ENCODE measurements around the gene SLC25A19. TPM values are rescaled to one million over a fixed set of nuclear protein-coding genes. Genes with fewer than 3 reads are reported as not detected.

SLC25A19 gene
- total and polyA plus RNA-seq, 2 experiments from 2014 or later: 17.9 to 22.4 TPM

DNA sequence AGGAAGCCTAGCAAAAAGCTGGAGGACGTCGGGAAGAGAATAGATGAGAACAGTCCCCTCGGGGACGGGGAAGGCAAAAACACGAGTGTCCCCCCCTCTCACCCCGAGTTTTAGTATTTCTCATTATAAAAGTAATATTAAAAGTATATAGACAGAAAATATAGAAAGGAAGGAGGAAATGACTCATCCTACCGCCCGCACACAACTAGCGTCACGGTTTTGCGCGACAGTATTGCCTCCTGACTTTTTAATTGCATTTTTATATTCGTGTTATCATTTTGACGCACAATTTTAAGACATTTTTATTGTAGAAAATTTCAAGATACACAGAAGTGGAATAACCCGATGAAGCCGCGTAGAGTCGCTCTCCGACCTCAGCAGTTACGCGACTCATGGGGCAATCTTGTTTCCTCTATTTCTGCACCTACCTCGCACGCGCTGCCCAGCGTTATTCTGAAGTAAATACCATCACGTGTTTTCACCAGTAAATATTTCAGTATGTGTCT lies 652 bp upstream of the SLC25A19 start (continued):
- TF ChIP-seq, protein P1, sequence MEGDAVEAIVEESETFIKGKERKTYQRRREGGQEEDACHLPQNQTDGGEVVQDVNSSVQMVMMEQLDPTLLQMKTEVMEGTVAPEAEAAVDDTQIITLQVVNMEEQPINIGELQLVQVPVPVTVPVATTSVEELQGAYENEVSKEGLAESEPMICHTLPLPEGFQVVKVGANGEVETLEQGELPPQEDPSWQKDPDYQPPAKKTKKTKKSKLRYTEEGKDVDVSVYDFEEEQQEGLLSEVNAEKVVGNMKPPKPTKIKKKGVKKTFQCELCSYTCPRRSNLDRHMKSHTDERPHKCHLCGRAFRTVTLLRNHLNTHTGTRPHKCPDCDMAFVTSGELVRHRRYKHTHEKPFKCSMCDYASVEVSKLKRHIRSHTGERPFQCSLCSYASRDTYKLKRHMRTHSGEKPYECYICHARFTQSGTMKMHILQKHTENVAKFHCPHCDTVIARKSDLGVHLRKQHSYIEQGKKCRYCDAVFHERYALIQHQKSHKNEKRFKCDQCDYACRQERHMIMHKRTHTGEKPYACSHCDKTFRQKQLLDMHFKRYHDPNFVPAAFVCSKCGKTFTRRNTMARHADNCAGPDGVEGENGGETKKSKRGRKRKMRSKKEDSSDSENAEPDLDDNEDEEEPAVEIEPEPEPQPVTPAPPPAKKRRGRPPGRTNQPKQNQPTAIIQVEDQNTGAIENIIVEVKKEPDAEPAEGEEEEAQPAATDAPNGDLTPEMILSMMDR (conservative IDR thresholded peaks at IDR 0.05; ENCODE audit: low read depth in 2 of 2): peak in 1 of 2 experiments; percentile 56; a peak in 3 of 4 replicates

DNA sequence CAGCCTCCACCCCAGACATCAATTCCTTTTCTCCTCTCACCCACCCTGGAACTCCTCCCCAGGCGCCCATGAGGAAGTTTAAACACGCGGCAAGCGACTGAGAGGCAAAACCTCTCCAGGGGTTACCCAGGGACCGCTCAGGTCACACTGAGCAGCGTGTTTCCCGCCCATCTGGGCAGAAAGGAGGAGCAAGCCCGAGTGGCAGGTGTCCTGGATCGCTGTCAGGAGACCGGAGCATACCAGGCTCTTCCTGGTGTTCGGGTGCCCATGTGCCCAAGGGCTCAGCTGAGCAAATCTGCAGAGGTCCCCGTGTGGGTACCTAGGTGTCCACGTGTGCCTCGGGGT lies 491 bp downstream of the SLC25A19 start:
- peaks cover 5% of the 10 kb centered on the region for H3K4me1 ChIP-seq (ENCODE audit: insufficient read depth)
- Mint-ChIP-seq H3K27me3 (ENCODE audit: insufficient read depth, low read depth, poor library complexity) (peaks cover 6% of the 10 kb centered on the region), H3K36me3 (ENCODE audit: low read depth) (peaks cover 15% of the 10 kb centered on the region; the same call in 2 of the 3 replicates), H3K4me3 (peak overlapping the region; percentile 89), H3K4me1 (peaks cover 4% of the 10 kb centered on the region), H3K27ac (no peak overlapping the region), H3K9me3 (no peaks in the 10 kb centered on the region)
- ATAC-seq (peak; percentile 59), DNase-seq (ENCODE audit: low spot score) (peak; percentile 72)
- H3K36me3 ChIP-seq (ENCODE audit: insufficient read depth): no peaks in the 10 kb centered on the region
- no peaks in the 10 kb centered on the region for H3K9me2 ChIP-seq (ENCODE audit: insufficient read depth)
- 0 out of 2 replicates have a peak overlapping the region, but pooled peaks have one; percentile 4 for H3K27ac ChIP-seq (ENCODE audit: low read depth)
- H3K79me2 ChIP-seq (replicated peaks; ENCODE audit: insufficient read depth): peaks cover 6% of the 10 kb centered on the region
- H3F3A ChIP-seq (replicated peaks; ENCODE audit: low read depth): peaks cover 7% of the 10 kb centered on the region; the same call in 1 of the 2 replicates
- H2AFZ ChIP-seq: peak overlapping the region; percentile 97
- H4K20me1 ChIP-seq (replicated peaks; ENCODE audit: insufficient read depth): no peaks in the 10 kb centered on the region
- peak overlapping the region; percentile 89 for H3K4me2 ChIP-seq
- peak overlapping the region; percentile 88 for H3K4me3 ChIP-seq
- no peaks in the 10 kb centered on the region for H3K27me3 ChIP-seq (ENCODE audit: insufficient read depth)
- TF ChIP-seq JUNB (IDR thresholded peaks at IDR 0.05; ENCODE audit: unreplicated experiment): no peak
- TF ChIP-seq NANOG (IDR thresholded peaks at IDR 0.05; ENCODE audit: borderline replicate concordance): no peak
- TF ChIP-seq EZH2phosphoT487 (IDR thresholded peaks at IDR 0.05; ENCODE audit: unreplicated experiment): no peak
- no peak for TF ChIP-seq EZH2 (IDR thresholded peaks at IDR 0.05; ENCODE audit: low read depth, unreplicated experiment)
- TF ChIP-seq, protein P1 (conservative IDR thresholded peaks at IDR 0.05; ENCODE audit: low read depth in 2 of 2): no peak
- TF ChIP-seq STAT1 (IDR thresholded peaks at IDR 0.05; ENCODE audit: unreplicated experiment): no peak
- no peak for TF ChIP-seq ZNF114 (CRISPR knock-in tag; IDR thresholded peaks at IDR 0.05)
- TF ChIP-seq POLR2AphosphoS5 (IDR thresholded peaks at IDR 0.05; ENCODE audit: low read depth): no peak
- TF ChIP-seq, protein P2, sequence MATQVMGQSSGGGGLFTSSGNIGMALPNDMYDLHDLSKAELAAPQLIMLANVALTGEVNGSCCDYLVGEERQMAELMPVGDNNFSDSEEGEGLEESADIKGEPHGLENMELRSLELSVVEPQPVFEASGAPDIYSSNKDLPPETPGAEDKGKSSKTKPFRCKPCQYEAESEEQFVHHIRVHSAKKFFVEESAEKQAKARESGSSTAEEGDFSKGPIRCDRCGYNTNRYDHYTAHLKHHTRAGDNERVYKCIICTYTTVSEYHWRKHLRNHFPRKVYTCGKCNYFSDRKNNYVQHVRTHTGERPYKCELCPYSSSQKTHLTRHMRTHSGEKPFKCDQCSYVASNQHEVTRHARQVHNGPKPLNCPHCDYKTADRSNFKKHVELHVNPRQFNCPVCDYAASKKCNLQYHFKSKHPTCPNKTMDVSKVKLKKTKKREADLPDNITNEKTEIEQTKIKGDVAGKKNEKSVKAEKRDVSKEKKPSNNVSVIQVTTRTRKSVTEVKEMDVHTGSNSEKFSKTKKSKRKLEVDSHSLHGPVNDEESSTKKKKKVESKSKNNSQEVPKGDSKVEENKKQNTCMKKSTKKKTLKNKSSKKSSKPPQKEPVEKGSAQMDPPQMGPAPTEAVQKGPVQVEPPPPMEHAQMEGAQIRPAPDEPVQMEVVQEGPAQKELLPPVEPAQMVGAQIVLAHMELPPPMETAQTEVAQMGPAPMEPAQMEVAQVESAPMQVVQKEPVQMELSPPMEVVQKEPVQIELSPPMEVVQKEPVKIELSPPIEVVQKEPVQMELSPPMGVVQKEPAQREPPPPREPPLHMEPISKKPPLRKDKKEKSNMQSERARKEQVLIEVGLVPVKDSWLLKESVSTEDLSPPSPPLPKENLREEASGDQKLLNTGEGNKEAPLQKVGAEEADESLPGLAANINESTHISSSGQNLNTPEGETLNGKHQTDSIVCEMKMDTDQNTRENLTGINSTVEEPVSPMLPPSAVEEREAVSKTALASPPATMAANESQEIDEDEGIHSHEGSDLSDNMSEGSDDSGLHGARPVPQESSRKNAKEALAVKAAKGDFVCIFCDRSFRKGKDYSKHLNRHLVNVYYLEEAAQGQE (IDR thresholded peaks at IDR 0.05; ENCODE audit: unreplicated experiment): no peak
- TF ChIP-seq, protein P3, sequence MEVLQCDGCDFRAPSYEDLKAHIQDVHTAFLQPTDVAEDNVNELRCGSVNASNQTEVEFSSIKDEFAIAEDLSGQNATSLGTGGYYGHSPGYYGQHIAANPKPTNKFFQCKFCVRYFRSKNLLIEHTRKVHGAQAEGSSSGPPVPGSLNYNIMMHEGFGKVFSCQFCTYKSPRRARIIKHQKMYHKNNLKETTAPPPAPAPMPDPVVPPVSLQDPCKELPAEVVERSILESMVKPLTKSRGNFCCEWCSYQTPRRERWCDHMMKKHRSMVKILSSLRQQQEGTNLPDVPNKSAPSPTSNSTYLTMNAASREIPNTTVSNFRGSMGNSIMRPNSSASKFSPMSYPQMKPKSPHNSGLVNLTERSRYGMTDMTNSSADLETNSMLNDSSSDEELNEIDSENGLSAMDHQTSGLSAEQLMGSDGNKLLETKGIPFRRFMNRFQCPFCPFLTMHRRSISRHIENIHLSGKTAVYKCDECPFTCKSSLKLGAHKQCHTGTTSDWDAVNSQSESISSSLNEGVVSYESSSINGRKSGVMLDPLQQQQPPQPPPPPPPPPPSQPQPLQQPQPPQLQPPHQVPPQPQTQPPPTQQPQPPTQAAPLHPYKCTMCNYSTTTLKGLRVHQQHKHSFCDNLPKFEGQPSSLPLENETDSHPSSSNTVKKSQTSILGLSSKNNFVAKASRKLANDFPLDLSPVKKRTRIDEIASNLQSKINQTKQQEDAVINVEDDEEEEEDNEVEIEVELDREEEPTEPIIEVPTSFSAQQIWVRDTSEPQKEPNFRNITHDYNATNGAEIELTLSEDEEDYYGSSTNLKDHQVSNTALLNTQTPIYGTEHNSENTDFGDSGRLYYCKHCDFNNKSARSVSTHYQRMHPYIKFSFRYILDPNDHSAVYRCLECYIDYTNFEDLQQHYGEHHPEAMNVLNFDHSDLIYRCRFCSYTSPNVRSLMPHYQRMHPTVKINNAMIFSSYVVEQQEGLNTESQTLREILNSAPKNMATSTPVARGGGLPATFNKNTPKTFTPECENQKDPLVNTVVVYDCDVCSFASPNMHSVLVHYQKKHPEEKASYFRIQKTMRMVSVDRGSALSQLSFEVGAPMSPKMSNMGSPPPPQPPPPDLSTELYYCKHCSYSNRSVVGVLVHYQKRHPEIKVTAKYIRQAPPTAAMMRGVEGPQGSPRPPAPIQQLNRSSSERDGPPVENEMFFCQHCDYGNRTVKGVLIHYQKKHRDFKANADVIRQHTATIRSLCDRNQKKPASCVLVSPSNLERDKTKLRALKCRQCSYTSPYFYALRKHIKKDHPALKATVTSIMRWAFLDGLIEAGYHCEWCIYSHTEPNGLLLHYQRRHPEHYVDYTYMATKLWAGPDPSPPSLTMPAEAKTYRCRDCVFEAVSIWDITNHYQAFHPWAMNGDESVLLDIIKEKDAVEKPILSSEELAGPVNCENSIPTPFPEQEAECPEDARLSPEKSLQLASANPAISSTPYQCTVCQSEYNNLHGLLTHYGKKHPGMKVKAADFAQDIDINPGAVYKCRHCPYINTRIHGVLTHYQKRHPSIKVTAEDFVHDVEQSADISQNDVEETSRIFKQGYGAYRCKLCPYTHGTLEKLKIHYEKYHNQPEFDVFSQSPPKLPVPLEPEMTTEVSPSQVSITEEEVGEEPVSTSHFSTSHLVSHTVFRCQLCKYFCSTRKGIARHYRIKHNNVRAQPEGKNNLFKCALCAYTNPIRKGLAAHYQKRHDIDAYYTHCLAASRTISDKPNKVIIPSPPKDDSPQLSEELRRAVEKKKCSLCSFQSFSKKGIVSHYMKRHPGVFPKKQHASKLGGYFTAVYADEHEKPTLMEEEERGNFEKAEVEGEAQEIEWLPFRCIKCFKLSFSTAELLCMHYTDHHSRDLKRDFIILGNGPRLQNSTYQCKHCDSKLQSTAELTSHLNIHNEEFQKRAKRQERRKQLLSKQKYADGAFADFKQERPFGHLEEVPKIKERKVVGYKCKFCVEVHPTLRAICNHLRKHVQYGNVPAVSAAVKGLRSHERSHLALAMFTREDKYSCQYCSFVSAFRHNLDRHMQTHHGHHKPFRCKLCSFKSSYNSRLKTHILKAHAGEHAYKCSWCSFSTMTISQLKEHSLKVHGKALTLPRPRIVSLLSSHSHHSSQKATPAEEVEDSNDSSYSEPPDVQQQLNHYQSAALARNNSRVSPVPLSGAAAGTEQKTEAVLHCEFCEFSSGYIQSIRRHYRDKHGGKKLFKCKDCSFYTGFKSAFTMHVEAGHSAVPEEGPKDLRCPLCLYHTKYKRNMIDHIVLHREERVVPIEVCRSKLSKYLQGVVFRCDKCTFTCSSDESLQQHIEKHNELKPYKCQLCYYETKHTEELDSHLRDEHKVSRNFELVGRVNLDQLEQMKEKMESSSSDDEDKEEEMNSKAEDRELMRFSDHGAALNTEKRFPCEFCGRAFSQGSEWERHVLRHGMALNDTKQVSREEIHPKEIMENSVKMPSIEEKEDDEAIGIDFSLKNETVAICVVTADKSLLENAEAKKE (CRISPR knock-in tag; IDR thresholded peaks at IDR 0.05): no peak

Measured in GM23338 (cell line).